SK-N-SH (cell line): ENCODE results near the gene CPED1. TPM values are rescaled to one million over a fixed set of nuclear protein-coding genes. Genes with fewer than 3 reads are reported as not detected.
"Not testable (repeated sequence)": the region's sequence is repeated elsewhere in the genome, so short reads cannot be mapped to it uniquely, and the experiment has no call there.

ENCODE experiments used
- CTCF ChIA-PET: fragments of 300-600, 350-600 bp; formaldehyde crosslinking; extraction: SDS; loops from one replicate; lab custom pipeline; 2021; lab: Yijun Ruan, JAX
- POLR2A ChIA-PET: fragments of 350-600 bp; sonication (Branson Sonifier 250); formaldehyde crosslinking; extraction: SDS; loops from one replicate; lab custom pipeline; 2020; ENCODE audit warnings: antibody characterized with exemption, inconsistent platforms; lab: Yijun Ruan, JAX
- DNase-seq: peaks from one replicate; pipeline ENCODE4 v3.0.0; 2012
- H2AFZ ChIP-seq: fragments of 200-600 bp; sonication (generic); 2 replicates; pipeline ENCODE4 v1.8.1; 2016; ENCODE audit warnings: antibody characterized with exemption, mild to moderate bottlenecking, low read depth
- H3F3A ChIP-seq: fragments of 200-600 bp; sonication (generic); replicated peaks from 2 replicates; pipeline ENCODE3; 2016; ENCODE audit warnings: antibody characterized with exemption, mild to moderate bottlenecking; ENCODE audit not compliant: insufficient read depth
- H3K27ac ChIP-seq, 2 experiments: fragments of 200-500 bp in 1 of 2; fragments of 200-600 bp in 1 of 2; sonication (Bioruptor generic) in 1 of 2; sonication (generic), shearing (Covaris generic) in 1 of 2; 2 replicates each; pipeline versions ENCODE4 v1.5.1 to v1.6.1; 2014 to 2016; ENCODE audit warnings: low read depth in 2 of 2, inconsistent platforms in 1 of 2, low read length in 1 of 2, mild to moderate bottlenecking in 1 of 2, mixed read lengths in 1 of 2
- H3K27me3 ChIP-seq: fragments of 200-600 bp; sonication (generic), shearing (Covaris generic); 2 replicates; pipeline ENCODE4 v1.6.1; 2016; ENCODE audit warnings: mixed run types; ENCODE audit not compliant: insufficient read depth
- H3K36me3 ChIP-seq, 2 experiments: fragments of 200-500 bp in 1 of 2; fragments of 200-600 bp in 1 of 2; sonication (Bioruptor generic) in 1 of 2; sonication (generic) in 1 of 2; replicated peaks in 1 of 2; 2 replicates each; pipeline versions ENCODE3 to v1.5.1; 2014 to 2016; ENCODE audit warnings: low read length in 1 of 2, mild to moderate bottlenecking in 1 of 2; ENCODE audit not compliant: insufficient read depth in 2 of 2, control insufficient read depth in 1 of 2
- H3K4me1 ChIP-seq, 2 experiments: fragments of 200-500 bp in 1 of 2; fragments of 200-600 bp in 1 of 2; sonication (Bioruptor generic) in 1 of 2; sonication (generic), shearing (Covaris generic) in 1 of 2; 2 replicates each; pipeline versions ENCODE4 v1.5.1 to v1.6.1; 2014 to 2016; ENCODE audit warnings: low read depth in 1 of 2, low read length in 1 of 2, mixed run types in 1 of 2; ENCODE audit not compliant: insufficient read depth in 2 of 2, control insufficient read depth in 1 of 2
- H3K4me2 ChIP-seq: fragments of 200-600 bp; sonication (generic), shearing (Covaris generic); 2 replicates; pipeline ENCODE4 v1.6.1; 2017; ENCODE audit warnings: mixed run types
- H3K4me3 ChIP-seq, 2 experiments: fragments of 200-500 bp in 1 of 2; fragments of 200-600 bp in 1 of 2; sonication (Bioruptor generic) in 1 of 2; sonication (generic), shearing (Covaris generic) in 1 of 2; 2 replicates each; pipeline versions ENCODE4 v1.5.1 to v1.8.1; 2014 to 2016; ENCODE audit warnings: low read depth in 2 of 2, inconsistent platforms in 1 of 2, low read length in 1 of 2, mild to moderate bottlenecking in 1 of 2, mixed read lengths in 1 of 2, moderate library complexity in 1 of 2
- H3K79me2 ChIP-seq: fragments of 200-600 bp; sonication (generic); 2 replicates; pipeline ENCODE4 v1.8.1; 2017; ENCODE audit warnings: mild to moderate bottlenecking; ENCODE audit not compliant: insufficient read depth
- H3K9ac ChIP-seq: fragments of 200-600 bp; sonication (generic); 2 replicates; pipeline ENCODE4 v1.6.1; 2017; ENCODE audit warnings: mixed run types
- H3K9me2 ChIP-seq: fragments of 200-600 bp; sonication (generic); 2 replicates; pipeline ENCODE4 v1.6.1; 2017; ENCODE audit warnings: mixed run types
- H3K9me3 ChIP-seq: fragments of 200-600 bp; sonication (generic); 2 replicates; pipeline ENCODE4 v1.6.1; 2017; ENCODE audit warnings: mixed run types, mild to moderate bottlenecking, moderate library complexity
- H4K20me1 ChIP-seq: fragments of 200-600 bp; sonication (generic); 2 replicates; pipeline ENCODE4 v1.6.1; 2017; ENCODE audit warnings: mild to moderate bottlenecking, mixed run types; ENCODE audit not compliant: insufficient read depth
- CTCF ChIP-seq: fragments of 200-600 bp; sonication (generic); IDR thresholded peaks from 2 replicates; pipeline ENCODE4 v1.6.1; 2017; ENCODE audit warnings: antibody characterized with exemption, mild to moderate bottlenecking, moderate library complexity
- GABPA ChIP-seq: IDR thresholded peaks from 2 replicates; pipeline ENCODE4 v1.4.0; 2012; ENCODE audit warnings: low read depth, mild to moderate bottlenecking
- GATA2 ChIP-seq: sonication (generic); formaldehyde crosslinking; IDR thresholded peaks from 2 replicates; pipeline ENCODE4 v1.5.0; 2020; ENCODE audit warnings: mild to moderate bottlenecking, missing genetic modification reagents
- NFIC ChIP-seq: IDR thresholded peaks from 2 replicates; pipeline ENCODE4 v1.4.0; 2012; ENCODE audit warnings: borderline replicate concordance
- REST ChIP-seq: IDR thresholded peaks from 2 replicates; pipeline ENCODE4 v1.6.1; 2012; ENCODE audit warnings: mild to moderate bottlenecking, low read depth, low read length, moderate library complexity
- TEAD4 ChIP-seq: IDR thresholded peaks from 2 replicates; pipeline ENCODE4 v1.4.0; 2012; ENCODE audit warnings: mild to moderate bottlenecking, borderline replicate concordance; ENCODE audit not compliant: insufficient read depth
- WGBS: methylation state at CpG from one replicate; pipeline ENCODE4 v1.1.6; 2017; ENCODE audit warnings: low lambda C conversion rate; 5-methylcytosine and 5-hydroxymethylcytosine counted together
- polyA plus RNA-seq, 3 experiments: library from polyadenylated mRNA; depleted of rRNA; stranded (reverse); fragments of >200 nt; gene quantifications; 2 replicates each; pipeline ENCODE4 v1.2.3, GENCODE V29; 2012

The CPED1 gene
- polyA plus RNA-seq, 1 of the 3 experiments (the other 2 are of a cell fraction), result 4.4 TPM

DNA sequence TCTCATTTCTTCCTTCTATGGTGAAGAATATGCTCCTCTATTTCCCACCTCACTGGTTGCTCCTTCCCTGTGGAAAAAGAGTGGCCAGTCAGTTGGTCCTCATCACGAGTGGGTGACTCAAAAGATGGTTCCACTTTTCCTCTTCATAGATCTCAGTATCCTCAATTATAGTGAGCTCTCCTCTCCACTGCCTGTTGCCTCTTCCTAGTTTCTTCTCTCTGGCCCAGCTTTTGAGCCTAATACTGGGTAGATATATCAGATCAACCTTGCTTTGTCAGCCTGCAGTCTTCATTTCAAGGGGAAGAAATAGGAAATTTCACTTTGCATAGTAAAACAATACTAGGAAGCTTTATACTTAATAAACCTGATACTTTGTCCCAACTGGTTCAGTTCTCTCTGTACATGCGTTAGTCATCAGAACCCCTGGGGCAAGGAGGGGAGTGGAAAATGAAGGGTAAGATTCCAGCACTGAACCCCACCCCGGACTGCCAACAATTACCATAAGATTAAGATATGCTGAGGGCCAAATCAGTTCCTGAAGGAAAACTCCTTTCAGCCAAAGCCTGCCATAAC, 324.8 kb downstream of the CPED1 start:
- WGBS, result 37% methylated on average over 3 of the region's 3 CpGs
- H3K4me3 ChIP-seq, result no peak overlapping the region
- POLR2A ChIA-PET, result no interaction called here

DNA sequence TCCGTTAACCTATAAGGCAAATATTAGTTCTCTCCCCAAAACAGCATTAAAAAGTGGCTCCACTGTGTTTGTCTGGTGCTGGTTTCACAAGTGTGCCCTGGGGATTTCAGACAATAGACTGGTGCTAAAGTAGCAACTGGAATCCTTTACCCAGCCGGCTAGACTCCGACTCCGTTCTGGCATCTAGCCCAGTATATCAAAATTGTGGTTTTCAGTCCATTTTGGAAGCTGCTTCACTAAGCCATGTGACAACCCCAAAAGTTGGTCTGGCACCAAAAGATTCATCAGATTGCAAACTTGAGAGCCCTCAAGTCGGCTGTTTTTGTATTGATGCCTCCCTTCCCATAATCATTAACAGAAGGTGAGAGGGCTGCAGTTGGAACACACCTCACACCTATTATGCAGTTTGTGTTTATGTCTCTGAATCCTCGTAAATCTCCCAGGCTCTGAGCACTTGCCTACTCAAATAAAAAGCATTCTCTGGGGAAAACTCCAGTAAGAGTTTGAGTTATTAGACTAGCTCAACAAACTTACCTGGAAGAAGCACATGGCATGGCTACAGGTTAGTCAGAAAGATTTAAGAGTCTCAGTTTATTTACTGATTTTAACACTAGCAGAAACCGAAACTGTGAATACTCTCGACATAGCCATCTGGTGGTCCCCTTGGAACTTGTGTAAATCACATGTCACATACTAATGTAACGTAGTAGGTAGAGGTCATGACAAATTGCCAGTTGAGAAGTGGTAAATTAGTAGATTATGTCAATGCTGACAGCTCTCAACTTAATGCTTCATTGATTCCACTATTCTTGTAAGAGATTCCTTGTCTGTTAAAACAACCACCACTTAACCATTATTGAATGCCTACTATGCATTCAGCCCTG, 325.5 kb downstream of the CPED1 start:
- TF ChIP-seq NFIC (0 out of 2 replicates have a peak, but pooled peaks have one; percentile 27), TEAD4 (no peak), CTCF (no peak), REST (no peak), GATA2 (CRISPR knock-in tag) (no peak)
- TF ChIP-seq, all 33 proteins: peak for 1
- H3K36me3 ChIP-seq, result no peaks in the 10 kb centered on the region
- no peaks in the 10 kb centered on the region for H3K9me2 ChIP-seq
- no peaks in the 10 kb centered on the region for H4K20me1 ChIP-seq
- DNase-seq, result no peak
- peak overlapping the region in 1 of 2 experiments; percentile 47; a peak in 1 of 4 replicates for H3K27ac ChIP-seq
- whole genome bisulfite sequencing, result 52% methylated on average over 9 of the region's 9 CpGs
- POLR2A ChIA-PET, result no interaction called here
- H2AFZ ChIP-seq, result no peak overlapping the region
- peaks cover 7% of the 10 kb centered on the region; the same call in 1 of the 2 replicates for H3K27me3 ChIP-seq
- H3K9ac ChIP-seq, result no peak overlapping the region
- no peaks in the 10 kb centered on the region for H3K79me2 ChIP-seq
- no peak overlapping the region for H3K4me3 ChIP-seq
- peaks cover 9 to 11% of the 10 kb centered on the region in 2 experiments; a peak in 2 of 4 replicates for H3K4me1 ChIP-seq
- peaks cover 8% of the 10 kb centered on the region; the same call in 1 of the 2 replicates for H3K9me3 ChIP-seq
- no peaks in the 10 kb centered on the region for H3F3A ChIP-seq
- no peak overlapping the region for H3K4me2 ChIP-seq
- CTCF ChIA-PET, result no interaction called here

More for the DNA sequence above, 324.8 kb downstream of the CPED1 start:
- Histone ChIP-seq H3K27ac (peak overlapping the region in 1 of 2 experiments; percentile 47; a peak in 1 of 4 replicates), H3K9ac (no peak overlapping the region), H3K27me3 (peaks cover 7% of the 10 kb centered on the region; the same call in 1 of the 2 replicates)
- no peak for TF ChIP-seq GABPA
- TF ChIP-seq, all 33 proteins: peak for 0
- no peaks in the 10 kb centered on the region for H3K79me2 ChIP-seq
- no peaks in the 10 kb centered on the region for H4K20me1 ChIP-seq
- no peaks in the 10 kb centered on the region for H3K9me2 ChIP-seq
- DNase-seq, result no peak
- H3K9me3 ChIP-seq, result peaks cover 8% of the 10 kb centered on the region; the same call in 1 of the 2 replicates
- CTCF ChIA-PET, result interaction anchor here (1.1 to 1.2 kb wide), 2 partner anchors 11 to 17 kb away, joined by 3 read pairs; no protein-coding TSS in a partner anchor
- H2AFZ ChIP-seq, result no peak overlapping the region
- no peaks in the 10 kb centered on the region for H3F3A ChIP-seq
- no peak overlapping the region for H3K4me2 ChIP-seq
- H3K36me3 ChIP-seq, result no peaks in the 10 kb centered on the region
- peaks cover 9 to 11% of the 10 kb centered on the region in 2 experiments; a peak in 2 of 4 replicates for H3K4me1 ChIP-seq

DNA sequence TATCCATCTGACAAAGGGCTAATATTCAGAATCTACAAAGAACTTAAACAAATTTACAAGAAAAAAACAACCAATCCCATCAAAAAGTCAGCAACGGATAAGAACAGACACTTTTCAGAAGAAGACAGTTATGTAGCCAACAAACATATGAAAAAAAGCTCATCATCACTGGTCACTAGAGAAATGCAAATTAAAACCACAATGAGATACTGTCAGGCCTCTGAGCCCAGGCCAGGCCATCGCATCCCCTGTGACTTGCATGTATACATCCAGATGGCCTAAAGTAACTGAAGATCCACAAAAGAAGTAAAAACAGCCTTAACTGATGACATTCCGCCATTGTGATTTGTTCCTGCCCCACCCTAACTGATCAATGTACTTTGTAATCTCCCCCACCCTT, 326.7 kb downstream of the CPED1 start:
- H3K9me2 ChIP-seq, H3K9ac ChIP-seq, H3K4me2 ChIP-seq, POLR2A ChIA-PET, DNase-seq, H2AFZ ChIP-seq, H3K27ac ChIP-seq, H3K79me2 ChIP-seq, H3K36me3 ChIP-seq, H3K9me3 ChIP-seq, CTCF ChIA-PET, H3K4me3 ChIP-seq, H3K27me3 ChIP-seq, H3F3A ChIP-seq, H4K20me1 ChIP-seq: not testable (repeated sequence)
- 66% methylated on average over 3 of the region's 3 CpGs for WGBS
- H3K4me1 ChIP-seq, result peaks cover 9 to 11% of the 10 kb centered on the region in 2 experiments; a peak in 2 of 4 replicates
